GM19351 (cell line): ENCODE measurements around the gene R3HDM1.
"Not testable (repeated sequence)": the region's sequence is repeated elsewhere in the genome, so short reads cannot be mapped to it uniquely, and the experiment has no call there.

ENCODE experiments used
- ATAC-seq: cut with Tn5 transposase; IDR thresholded peaks from one replicate; pipeline ENCODE4 v1.9.1; 2021; ENCODE audit warnings: mild to moderate bottlenecking, moderate library complexity; ENCODE audit not compliant: unreplicated experiment

R3HDM1 gene

GRCh38 chr2:135703300-135703699 is 172.0 kb downstream of the R3HDM1 start:
- no peak for ATAC-seq

DNA sequence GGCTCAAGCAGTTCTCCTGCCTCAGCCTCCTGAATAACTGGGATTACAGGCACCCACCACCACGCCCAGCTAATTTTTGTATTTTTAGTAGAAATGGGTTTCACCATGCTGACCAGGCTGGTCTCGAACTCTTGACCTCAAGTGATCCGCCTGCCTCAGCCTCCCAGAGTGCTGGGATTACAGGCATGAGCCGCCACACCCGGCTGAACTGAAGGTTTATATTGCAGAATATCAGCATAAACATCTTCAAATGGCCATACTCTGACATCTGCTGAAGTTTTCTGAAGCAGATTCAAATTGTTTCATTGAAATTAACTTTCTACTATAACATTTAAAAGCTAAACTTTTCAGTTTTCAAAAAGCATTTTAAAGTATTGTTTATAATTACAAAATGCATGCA is 172.8 kb downstream of the R3HDM1 start:
- not testable (repeated sequence) for ATAC-seq

DNA sequence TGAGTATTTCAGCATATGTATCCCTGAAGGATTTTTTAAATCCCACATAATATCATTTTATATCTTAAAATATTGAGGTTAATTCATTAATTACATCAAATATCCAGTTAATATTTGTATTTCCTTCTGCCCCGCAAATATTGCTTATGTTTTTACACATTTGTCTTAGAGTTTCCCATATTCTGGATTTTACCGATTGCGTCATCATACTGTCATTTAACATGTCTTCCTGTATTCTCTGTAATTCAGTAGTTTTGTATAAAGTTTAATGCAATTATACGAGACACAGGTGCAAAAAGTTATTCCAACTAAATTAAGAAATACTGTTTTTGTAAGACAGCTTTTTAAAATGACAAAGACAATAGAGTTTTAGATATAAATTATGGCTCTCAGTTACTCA is 176.9 kb downstream of the R3HDM1 start:
- no peak for ATAC-seq

DNA sequence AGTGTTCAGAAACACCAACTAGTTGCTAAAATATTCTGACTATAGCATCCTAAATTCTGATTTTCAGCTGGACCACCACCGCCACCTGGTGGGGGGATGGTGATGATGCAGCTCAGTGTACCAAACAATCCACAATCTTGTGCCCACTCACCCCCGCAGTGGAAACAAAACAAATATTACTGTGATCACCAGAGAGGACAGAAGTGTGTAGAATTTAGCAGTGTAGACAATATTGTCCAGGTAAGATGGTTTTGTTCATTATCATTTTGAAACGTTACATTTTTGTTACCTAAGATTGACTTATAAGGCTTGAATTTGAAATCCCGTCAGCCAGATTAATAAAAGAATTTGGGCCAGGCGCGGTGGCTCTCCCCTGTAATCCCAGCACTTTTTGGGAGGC is 178.7 kb downstream of the R3HDM1 start:
- ATAC-seq, result peak; percentile 71

- ATAC-seq, result not testable (repeated sequence)
Observed at GRCh38 chr2:135715086-135715485, 183.8 kb downstream of the R3HDM1 start.

DNA sequence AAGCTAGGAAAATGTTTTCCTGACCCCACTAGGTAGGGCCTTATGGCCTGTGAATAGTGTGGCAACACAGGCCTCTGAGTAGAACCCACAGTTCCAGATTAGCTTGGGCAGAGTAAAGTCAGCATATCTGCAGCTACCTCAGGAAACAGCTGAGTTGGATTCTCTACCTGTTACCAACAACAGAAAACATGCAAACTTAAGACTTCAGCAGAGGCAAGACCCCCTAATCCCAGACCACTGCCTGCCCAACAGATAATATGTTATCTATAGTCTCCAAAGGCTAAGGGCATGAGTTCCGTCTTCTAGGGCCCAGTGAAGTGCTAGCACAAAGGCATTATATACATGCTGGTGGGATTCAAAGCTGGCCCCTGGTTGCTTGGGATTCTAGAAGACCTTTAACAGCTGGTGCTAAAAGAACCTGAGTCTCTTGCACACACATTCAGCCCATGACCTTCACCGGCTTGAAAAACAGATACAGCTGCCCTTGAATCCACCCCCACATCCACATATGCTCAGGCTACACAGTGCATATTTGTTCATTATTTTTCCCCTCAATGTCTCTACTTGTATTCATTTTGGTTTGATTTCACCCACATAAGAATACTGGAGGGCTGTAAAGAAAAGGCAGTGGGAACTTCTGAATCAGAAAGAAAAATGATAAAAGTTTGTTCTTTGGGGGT is 196.9 kb downstream of the R3HDM1 start:
- no peak for ATAC-seq

GRCh38 chr2:135732561-135732960 is 201.3 kb downstream of the R3HDM1 start:
- no peak for ATAC-seq

GRCh38 chr2:135733045-135733444 is 201.8 kb downstream of the R3HDM1 start:
- ATAC-seq, result no peak

GRCh38 chr2:135736546-135736945 is 205.3 kb downstream of the R3HDM1 start:
- no peak for ATAC-seq

DNA sequence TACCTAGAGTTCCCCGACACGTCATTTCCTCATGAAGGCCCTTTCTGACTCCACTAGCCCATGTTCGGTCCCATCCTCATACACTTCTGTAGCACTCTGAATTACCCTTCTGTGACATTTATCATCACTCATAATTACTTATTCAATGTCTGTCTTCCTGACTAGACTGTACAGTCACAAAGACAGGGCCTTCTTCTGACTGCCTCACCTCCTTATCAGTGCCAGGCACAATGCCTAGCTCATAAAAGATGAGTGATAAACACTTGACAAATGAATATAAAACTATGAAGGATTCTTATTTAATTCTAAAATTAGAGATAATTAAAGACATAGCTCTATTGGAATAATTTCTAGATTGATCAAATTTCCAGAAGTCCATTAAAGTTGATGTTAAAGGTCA is 208.9 kb downstream of the R3HDM1 start:
- ATAC-seq, result no peak

GRCh38 chr2:135741043-135741394 is 209.7 kb downstream of the R3HDM1 start:
- ATAC-seq, result no peak

DNA sequence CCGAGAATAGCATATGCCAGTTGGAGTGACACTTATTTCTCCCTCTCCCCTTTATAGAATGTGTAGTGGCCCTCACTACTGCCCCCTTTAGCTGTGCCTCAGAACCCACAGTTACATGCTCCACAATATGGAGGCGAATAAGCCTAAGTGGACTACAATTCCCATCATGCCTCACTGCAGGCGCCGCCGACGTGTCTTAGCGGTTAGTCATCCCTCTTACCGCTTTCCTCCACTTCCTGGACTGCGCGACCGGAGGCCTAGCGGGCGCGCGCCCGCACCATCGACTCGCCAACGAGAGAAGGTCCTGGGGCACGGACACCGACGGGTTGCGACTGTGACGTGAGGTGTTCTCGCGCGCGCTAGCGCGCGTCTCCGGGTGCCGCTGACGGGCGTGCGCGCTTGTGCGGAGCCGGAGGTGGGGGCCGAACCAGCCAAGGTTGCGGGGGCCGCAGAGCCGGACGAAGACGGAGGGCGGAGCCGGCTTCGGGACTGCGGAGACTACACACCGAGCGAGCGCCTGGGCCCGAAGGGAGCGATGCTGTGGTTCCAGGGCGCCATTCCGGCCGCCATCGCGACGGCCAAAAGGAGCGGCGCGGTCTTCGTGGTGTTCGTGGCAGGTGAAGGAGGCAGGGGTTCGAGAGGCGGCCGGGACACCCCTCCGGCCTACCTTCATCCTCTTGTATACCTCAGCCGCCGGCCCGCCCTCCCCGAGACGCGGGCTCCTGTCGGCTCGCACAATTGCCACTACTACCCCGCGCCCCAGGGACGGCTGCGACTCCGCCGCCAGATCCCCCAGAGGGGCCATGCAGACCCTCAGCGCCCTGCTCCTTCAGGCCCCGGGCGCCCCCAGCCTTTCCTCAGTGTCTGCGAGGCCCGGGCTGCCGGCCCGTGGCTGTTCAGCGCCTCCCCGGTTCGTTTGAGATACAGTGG is 210.4 kb downstream of the R3HDM1 start, which contains the start of gene UBXN4:
Gene UBXN4, plus strand, starts transcription at position 461 of the 930 bp plus-strand sequence. Its CDS starts 75 bp downstream, at position 536.
- peak; percentile 85 for ATAC-seq

- ATAC-seq, result peak; percentile 20
Observed at GRCh38 chr2:135742325-135742757, 211.1 kb downstream of the R3HDM1 start.

DNA sequence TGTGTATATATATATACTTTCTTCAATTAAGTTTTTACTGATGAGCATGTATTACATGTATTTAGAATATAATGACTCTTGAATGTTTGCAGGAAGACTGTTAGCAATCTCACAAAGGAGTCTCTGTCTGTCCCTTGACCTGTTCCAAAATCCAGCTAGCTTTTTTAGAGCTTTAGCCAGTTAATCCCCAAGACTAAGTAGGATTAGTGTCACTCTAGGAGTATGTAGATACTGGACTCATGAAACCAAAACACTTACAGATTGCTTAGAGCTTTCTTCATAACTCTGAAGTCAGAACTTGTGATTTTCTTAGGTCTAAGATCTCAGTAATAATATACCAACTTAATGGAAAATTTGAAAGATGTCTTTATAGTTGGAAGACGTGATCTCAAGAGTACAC is 212.6 kb downstream of the R3HDM1 start:
- ATAC-seq, result no peak

DNA sequence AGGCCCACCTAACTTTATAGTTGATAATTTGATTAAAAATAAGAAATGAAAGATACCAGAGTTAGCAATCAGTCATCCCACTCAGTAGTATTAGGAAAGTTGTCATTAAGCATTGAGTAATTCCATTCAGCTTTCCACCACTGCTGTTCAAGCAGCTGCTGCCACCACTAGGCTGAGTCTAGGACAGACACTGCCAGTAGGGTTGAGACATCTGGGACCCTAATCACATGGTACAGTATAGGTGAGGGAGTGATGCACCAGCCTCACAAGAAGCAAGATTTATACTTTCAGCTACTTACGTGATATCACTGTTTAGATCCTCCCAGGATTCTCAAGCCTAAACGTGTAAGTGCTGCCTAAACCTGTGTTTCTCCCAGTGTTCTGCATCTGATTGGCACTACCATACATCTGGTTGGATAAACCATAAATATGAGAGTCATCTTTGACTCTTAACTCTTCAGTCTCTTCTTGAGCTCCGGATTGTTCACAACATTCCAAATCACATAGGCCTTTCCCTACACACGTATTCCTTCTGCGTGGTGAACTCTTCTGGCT is 213.6 kb downstream of the R3HDM1 start:
- peak; percentile 16 for ATAC-seq

- no peak for ATAC-seq
Observed at GRCh38 chr2:135745545-135745944, 214.3 kb downstream of the R3HDM1 start.

- ATAC-seq, result no peak
Observed at GRCh38 chr2:135755573-135755972, 224.3 kb downstream of the R3HDM1 start.

DNA sequence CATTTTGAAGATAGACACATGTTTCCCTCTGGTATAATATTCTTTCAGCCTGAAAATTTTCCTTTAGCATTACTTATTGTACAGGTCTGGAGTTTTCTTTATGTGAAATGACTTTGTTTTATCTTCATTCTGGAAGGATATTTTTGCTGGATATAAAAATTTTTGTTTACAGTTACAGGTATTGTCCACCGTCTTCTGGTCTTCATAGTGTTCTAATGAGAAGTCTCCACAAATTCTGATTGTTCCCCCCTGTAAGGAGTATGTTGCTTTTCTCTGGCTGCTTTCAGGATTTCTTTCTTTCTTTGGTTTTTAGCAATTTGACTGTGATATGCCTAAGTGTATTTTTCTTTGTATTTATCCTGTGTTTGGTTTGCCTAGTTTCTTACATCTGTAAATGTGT is 225.4 kb downstream of the R3HDM1 start:
- ATAC-seq, result no peak

DNA sequence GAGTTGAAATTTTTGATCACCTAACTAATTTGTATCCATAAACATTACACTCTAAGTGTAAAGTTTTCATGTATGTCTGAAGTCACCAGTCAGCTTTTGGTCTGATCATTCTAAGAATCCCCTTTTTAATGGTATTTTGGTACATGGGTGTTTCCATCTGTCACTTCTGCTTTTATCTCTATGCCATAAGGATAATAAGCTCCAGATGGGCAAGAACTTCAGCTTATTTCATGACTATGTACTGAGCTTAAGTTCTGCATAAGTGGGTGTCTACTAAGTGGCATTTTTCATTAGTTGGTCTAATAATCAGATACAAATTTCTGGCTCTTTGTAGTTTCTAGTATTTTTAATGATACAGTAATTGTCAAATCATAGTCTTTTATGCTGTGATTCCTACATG is 230.7 kb downstream of the R3HDM1 start:
- ATAC-seq, result no peak

- no peak for ATAC-seq
Observed at GRCh38 chr2:135762530-135762929, 231.2 kb downstream of the R3HDM1 start.

GRCh38 chr2:135768863-135769262 is 237.6 kb downstream of the R3HDM1 start:
- ATAC-seq, result no peak

DNA sequence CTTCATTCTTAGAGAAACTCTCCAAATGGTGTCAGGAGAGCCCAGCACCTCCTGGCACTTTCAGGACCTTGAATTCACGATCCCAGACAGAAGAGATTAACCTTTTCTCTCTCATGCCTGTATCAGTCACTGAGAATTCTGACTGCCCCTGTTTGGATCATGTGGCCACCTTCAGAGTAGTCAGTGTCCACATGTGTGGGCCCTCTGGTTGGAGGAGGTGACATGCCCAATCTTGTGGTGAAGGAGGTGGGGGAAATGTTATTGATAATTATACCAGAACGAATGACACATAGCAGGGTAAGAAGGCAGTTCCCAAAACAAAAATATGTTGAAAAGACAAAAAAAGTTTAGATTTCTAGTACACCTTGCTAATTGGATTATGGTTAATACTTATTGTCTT is 242.0 kb downstream of the R3HDM1 start:
- no peak for ATAC-seq
